ENCODE measurements around the gene TMEM43.

Gene TMEM43

DNA sequence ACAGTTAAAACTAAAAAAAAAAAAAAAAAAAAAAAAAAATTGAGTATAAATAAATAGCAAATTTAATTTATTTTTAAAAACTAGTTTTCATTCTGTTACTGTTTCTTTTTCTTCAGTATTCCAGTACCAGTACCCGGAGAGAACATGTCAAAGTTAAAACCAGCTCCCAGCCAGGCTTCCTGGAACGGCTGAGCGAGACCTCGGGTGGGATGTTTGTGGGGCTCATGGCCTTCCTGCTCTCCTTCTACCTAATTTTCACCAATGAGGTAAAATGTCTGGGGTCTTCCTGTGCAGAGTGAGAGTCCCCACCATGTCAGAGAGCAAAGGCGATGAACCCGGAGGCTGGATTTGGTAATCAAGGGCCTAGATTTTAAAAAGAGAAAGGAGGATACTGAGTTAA lies 4.4 kb downstream of the TMEM43 start:
- H3K36me3 ChIP-seq: peaks cover 77% of the 10 kb centered on the region
- no peaks in the 10 kb centered on the region for H3K9me3 ChIP-seq
- H4K20me1 ChIP-seq: peaks cover 62% of the 10 kb centered on the region

GRCh38 chr3:14130230-14130629 lies 5.4 kb downstream of the TMEM43 start:
- Histone ChIP-seq H3K4me1 (peaks cover 17% of the 10 kb centered on the region), H4K20me1 (peaks cover 67% of the 10 kb centered on the region), H3K27ac (no peak overlapping the region), H3K4me3 (no peak overlapping the region), H3K4me2 (no peak overlapping the region), H3K9ac (no peak overlapping the region), H3K27me3 (no peaks in the 10 kb centered on the region), H3K36me3 (peaks cover 87% of the 10 kb centered on the region), H3K9me3 (no peaks in the 10 kb centered on the region)
- no peak for TF ChIP-seq Cebpa-rat (IDR thresholded peaks at IDR 0.05)

More for the DNA sequence above, 4.4 kb downstream of the TMEM43 start:
- Histone ChIP-seq H3K4me3 (no peak overlapping the region), H3K27ac (no peak overlapping the region), H3K4me2 (no peak overlapping the region), H3K4me1 (peaks cover 17% of the 10 kb centered on the region), H3K9ac (no peak overlapping the region), H3K27me3 (no peaks in the 10 kb centered on the region)
- no peak for TF ChIP-seq Cebpa-rat (IDR thresholded peaks at IDR 0.05)

- Histone ChIP-seq H4K20me1 (peaks cover 67% of the 10 kb centered on the region), H3K36me3 (peaks cover 92% of the 10 kb centered on the region), H3K9me3 (no peaks in the 10 kb centered on the region), H3K4me2 (no peak overlapping the region), H3K27ac (no peak overlapping the region), H3K9ac (no peak overlapping the region), H3K27me3 (no peaks in the 10 kb centered on the region), H3K4me1 (peaks cover 17% of the 10 kb centered on the region), H3K4me3 (no peak overlapping the region)
- no peak for TF ChIP-seq Cebpa-rat (IDR thresholded peaks at IDR 0.05)
These were observed 5.9 kb downstream of the TMEM43 start for GRCh38 chr3:14130707-14131106.

- no peak overlapping the region for H3K27ac ChIP-seq
- peaks cover 96% of the 10 kb centered on the region for H3K36me3 ChIP-seq
- no peak overlapping the region for H3K9ac ChIP-seq
- no peaks in the 10 kb centered on the region for H3K27me3 ChIP-seq
- no peak for TF ChIP-seq Cebpa-rat (IDR thresholded peaks at IDR 0.05)
- no peak overlapping the region for H3K4me2 ChIP-seq
- no peak overlapping the region for H3K4me3 ChIP-seq
- no peaks in the 10 kb centered on the region for H3K9me3 ChIP-seq
- peaks cover 13% of the 10 kb centered on the region for H3K4me1 ChIP-seq
- peaks cover 63% of the 10 kb centered on the region for H4K20me1 ChIP-seq
These were observed 6.3 kb downstream of the TMEM43 start for GRCh38 chr3:14131134-14131533.

DNA sequence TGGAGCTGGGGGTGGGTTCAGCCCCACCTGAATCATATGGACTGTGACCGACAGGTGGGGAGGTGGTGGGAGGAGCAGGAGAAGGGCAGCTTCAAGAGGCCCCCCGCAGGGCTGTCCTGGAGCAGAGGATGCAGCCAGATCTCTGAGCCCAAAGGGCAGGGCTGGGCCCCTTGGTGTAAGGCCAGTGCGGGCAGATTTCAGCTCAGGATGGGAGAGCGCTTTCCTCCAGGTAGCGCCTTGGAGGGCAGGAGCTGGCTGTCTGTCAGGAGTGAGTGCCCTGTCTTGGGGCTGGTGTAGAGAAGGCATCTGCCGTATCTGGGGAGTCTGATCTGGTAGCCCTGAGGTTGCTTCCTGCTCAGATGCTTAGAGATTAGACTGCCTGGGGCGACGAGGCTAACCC lies 7.3 kb downstream of the TMEM43 start:
- no peak for TF ChIP-seq Cebpa-rat (IDR thresholded peaks at IDR 0.05)
- Histone ChIP-seq H3K4me3 (no peak overlapping the region), H3K36me3 (peaks cover 99% of the 10 kb centered on the region), H3K4me1 (0 out of 2 replicates have a peak, but pooled peaks cover 3% of the 10 kb centered on the region), H4K20me1 (peaks cover 53% of the 10 kb centered on the region), H3K27me3 (no peaks in the 10 kb centered on the region), H3K9ac (no peak overlapping the region), H3K4me2 (no peak overlapping the region), H3K27ac (no peak overlapping the region), H3K9me3 (no peaks in the 10 kb centered on the region)

GRCh38 chr3:14132689-14133088 lies 7.8 kb downstream of the TMEM43 start:
- H3K36me3 ChIP-seq: peaks cover 99% of the 10 kb centered on the region

DNA sequence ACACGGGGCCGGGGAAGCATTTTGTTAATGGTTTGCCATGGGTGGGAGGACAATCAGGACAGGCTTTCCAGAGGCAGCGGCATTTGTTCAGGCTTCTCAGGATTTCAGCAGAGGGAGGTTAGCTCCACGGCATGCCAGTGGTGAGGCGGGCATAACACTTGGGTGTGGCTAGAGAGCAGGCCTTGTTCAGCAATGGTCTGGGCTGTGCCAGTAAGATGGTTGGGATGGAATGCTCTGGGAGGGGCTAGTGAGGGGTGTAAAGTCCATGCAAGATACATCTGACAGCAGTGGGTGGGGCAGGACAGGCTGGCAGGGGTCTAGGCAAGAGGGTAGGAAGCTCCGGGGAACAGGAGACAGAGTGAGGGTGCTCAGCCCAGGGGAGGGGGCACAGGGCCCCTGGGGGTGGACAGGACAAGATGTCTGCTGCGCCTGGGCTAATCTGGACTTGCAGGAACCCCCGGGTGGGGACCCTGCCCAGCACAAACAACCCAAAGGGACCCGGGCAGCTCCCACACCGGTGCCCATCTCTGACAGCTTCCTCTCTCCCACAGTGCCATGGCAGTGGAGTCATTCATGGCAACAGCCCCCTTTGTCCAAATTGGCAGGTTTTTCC lies 8.4 kb downstream of the TMEM43 start:
- Histone ChIP-seq H3K36me3 (peaks cover 99% of the 10 kb centered on the region), H4K20me1 (peaks cover 48% of the 10 kb centered on the region)

More at GRCh38 chr3:14132689-14133088, 7.8 kb downstream of the TMEM43 start:
- no peak overlapping the region for H3K27ac ChIP-seq
- no peak for TF ChIP-seq Cebpa-rat (IDR thresholded peaks at IDR 0.05)
- no peak overlapping the region for H3K4me2 ChIP-seq
- peaks cover 48% of the 10 kb centered on the region for H4K20me1 ChIP-seq
- no peaks in the 10 kb centered on the region for H3K9me3 ChIP-seq
- no peak overlapping the region for H3K4me3 ChIP-seq
- H3K9ac ChIP-seq: no peak overlapping the region
- H3K27me3 ChIP-seq: no peaks in the 10 kb centered on the region
- H3K4me1 ChIP-seq: no peaks in the 10 kb centered on the region

DNA sequence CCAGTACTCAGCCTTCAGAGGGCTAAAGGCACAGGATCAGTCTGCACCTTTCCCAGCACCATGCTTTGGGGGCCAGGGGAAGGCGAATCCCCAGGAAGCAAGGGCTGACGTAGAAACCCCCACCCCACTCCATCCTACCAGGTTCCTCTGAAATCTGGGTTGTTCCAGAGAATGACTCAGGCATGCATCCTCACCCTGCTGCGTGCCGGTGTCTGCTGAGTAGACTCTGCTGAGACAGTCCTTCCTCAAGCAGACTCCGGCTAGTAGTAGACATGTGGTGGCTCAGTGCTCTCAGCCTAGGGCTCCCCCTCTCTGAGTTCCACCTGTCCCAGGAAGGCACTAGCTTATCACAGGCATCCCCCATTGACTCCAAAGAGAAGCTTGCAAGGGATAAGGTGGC lies 9.0 kb downstream of the TMEM43 start:
- TF ChIP-seq Cebpa-rat (IDR thresholded peaks at IDR 0.05): no peak
- H3K4me1 ChIP-seq: no peaks in the 10 kb centered on the region
- H3K9ac ChIP-seq: no peak overlapping the region
- no peak overlapping the region for H3K4me2 ChIP-seq
- H4K20me1 ChIP-seq: peaks cover 48% of the 10 kb centered on the region
- H3K27me3 ChIP-seq: no peaks in the 10 kb centered on the region
- no peaks in the 10 kb centered on the region for H3K9me3 ChIP-seq
- no peak overlapping the region for H3K4me3 ChIP-seq
- peaks cover 99% of the 10 kb centered on the region for H3K36me3 ChIP-seq
- no peak overlapping the region for H3K27ac ChIP-seq

More for the DNA sequence above, 8.4 kb downstream of the TMEM43 start:
- Histone ChIP-seq H3K9me3 (no peaks in the 10 kb centered on the region), H3K27ac (no peak overlapping the region), H3K4me1 (no peaks in the 10 kb centered on the region), H3K9ac (no peak overlapping the region), H3K4me3 (no peak overlapping the region), H3K4me2 (no peak overlapping the region), H3K27me3 (no peaks in the 10 kb centered on the region)
- no peak for TF ChIP-seq Cebpa-rat (IDR thresholded peaks at IDR 0.05)

GRCh38 chr3:14134291-14134690 lies 9.4 kb downstream of the TMEM43 start:
- no peaks in the 10 kb centered on the region for H3K9me3 ChIP-seq
- no peak overlapping the region for H3K27ac ChIP-seq
- no peak overlapping the region for H3K4me2 ChIP-seq
- H3K27me3 ChIP-seq: no peaks in the 10 kb centered on the region
- H3K36me3 ChIP-seq: peaks cover 99% of the 10 kb centered on the region
- TF ChIP-seq Cebpa-rat (IDR thresholded peaks at IDR 0.05): no peak
- H3K9ac ChIP-seq: no peak overlapping the region
- peaks cover 44% of the 10 kb centered on the region for H4K20me1 ChIP-seq
- no peak overlapping the region for H3K4me3 ChIP-seq
- H3K4me1 ChIP-seq: no peaks in the 10 kb centered on the region

- Histone ChIP-seq H3K4me3 (no peak overlapping the region), H3K36me3 (peaks cover 100% of the 10 kb centered on the region), H3K9me3 (no peaks in the 10 kb centered on the region), H3K27me3 (no peaks in the 10 kb centered on the region), H4K20me1 (peaks cover 34% of the 10 kb centered on the region; the same call in 1 of the 2 replicates), H3K27ac (no peak overlapping the region), H3K9ac (no peak overlapping the region), H3K4me2 (no peak overlapping the region), H3K4me1 (no peaks in the 10 kb centered on the region)
- no peak for TF ChIP-seq Cebpa-rat (IDR thresholded peaks at IDR 0.05)
These were observed 10.7 kb downstream of the TMEM43 start for GRCh38 chr3:14135581-14135980.

DNA sequence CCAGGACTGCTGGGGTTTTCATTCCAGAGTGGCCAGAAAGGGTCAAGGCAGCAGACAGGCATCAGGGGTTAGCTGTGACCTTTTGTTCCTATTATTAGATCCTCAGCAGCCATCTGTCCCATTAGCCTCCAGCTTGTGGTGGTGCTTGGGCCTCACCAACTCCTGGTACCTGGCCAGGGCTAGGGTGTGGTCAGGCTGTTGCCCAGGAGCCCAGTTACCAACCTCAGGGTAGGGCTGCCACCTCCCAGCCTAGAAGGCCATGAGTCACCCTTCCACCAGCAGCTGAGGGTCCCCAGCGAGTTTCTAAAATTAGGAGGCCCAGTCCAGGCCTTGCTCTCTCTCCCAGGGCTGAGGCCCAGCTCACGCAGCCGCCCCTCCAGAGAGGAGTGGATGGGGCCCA lies 12.2 kb downstream of the TMEM43 start:
- Histone ChIP-seq H3K4me3 (no peak overlapping the region), H3K4me1 (no peaks in the 10 kb centered on the region), H3K36me3 (peaks cover 100% of the 10 kb centered on the region), H3K4me2 (no peak overlapping the region), H3K27me3 (no peaks in the 10 kb centered on the region), H3K9me3 (no peaks in the 10 kb centered on the region), H3K9ac (no peak overlapping the region), H3K27ac (no peak overlapping the region), H4K20me1 (peaks cover 35% of the 10 kb centered on the region; the same call in 1 of the 2 replicates)
- TF ChIP-seq Cebpa-rat (IDR thresholded peaks at IDR 0.05): no peak
